ENCODE measurements around the gene MPPED2. TPM values are rescaled to one million over a fixed set of nuclear protein-coding genes. Genes with fewer than 3 reads are reported as not detected.

Gene MPPED2
- total RNA-seq, 1 experiment from 2014 or later: 9.8 TPM

GRCh38 chr11:30451626-30452025 lies 134.5 kb downstream of the MPPED2 start:
- Histone ChIP-seq H3K4me3 (no peak overlapping the region), H3K4me1 (no peaks in the 10 kb centered on the region), H3K9me3 (replicated peaks) (no peaks in the 10 kb centered on the region), H3K27ac (no peak overlapping the region), H3K27me3 (no peaks in the 10 kb centered on the region), H3K36me3 (no peaks in the 10 kb centered on the region)
- DNase-seq: no peak

GRCh38 chr11:30451167-30451566 lies 135.0 kb downstream of the MPPED2 start:
- Histone ChIP-seq H3K4me3 (no peak overlapping the region), H3K4me1 (no peaks in the 10 kb centered on the region), H3K36me3 (no peaks in the 10 kb centered on the region), H3K9me3 (replicated peaks) (no peaks in the 10 kb centered on the region), H3K27ac (no peak overlapping the region), H3K27me3 (no peaks in the 10 kb centered on the region)
- DNase-seq: no peak

GRCh38 chr11:30447058-30447640 lies 139.0 kb downstream of the MPPED2 start:
- no peak overlapping the region for H3K27ac ChIP-seq
- no peaks in the 10 kb centered on the region for H3K9me3 ChIP-seq (replicated peaks)
- H3K27me3 ChIP-seq: no peaks in the 10 kb centered on the region
- H3K4me3 ChIP-seq: no peak overlapping the region
- no peaks in the 10 kb centered on the region for H3K36me3 ChIP-seq
- DNase-seq: no peak
- peaks cover 3% of the 10 kb centered on the region; the same call in 1 of the 2 replicates for H3K4me1 ChIP-seq

GRCh38 chr11:30446520-30446919 lies 139.6 kb downstream of the MPPED2 start:
- Histone ChIP-seq H3K9me3 (replicated peaks) (no peaks in the 10 kb centered on the region), H3K27me3 (no peaks in the 10 kb centered on the region), H3K36me3 (no peaks in the 10 kb centered on the region), H3K4me3 (no peak overlapping the region), H3K27ac (no peak overlapping the region), H3K4me1 (peaks cover 3% of the 10 kb centered on the region; the same call in 1 of the 2 replicates)
- DNase-seq: no peak

GRCh38 chr11:30445056-30445455 lies 141.1 kb downstream of the MPPED2 start:
- H3K9me3 ChIP-seq (replicated peaks): no peaks in the 10 kb centered on the region
- no peak for DNase-seq

GRCh38 chr11:30440510-30440909 lies 145.6 kb downstream of the MPPED2 start:
- DNase-seq: no peak
- Histone ChIP-seq H3K27me3 (no peaks in the 10 kb centered on the region), H3K4me1 (peaks cover 3% of the 10 kb centered on the region; the same call in 1 of the 2 replicates), H3K9me3 (replicated peaks) (no peaks in the 10 kb centered on the region), H3K4me3 (no peak overlapping the region), H3K36me3 (no peaks in the 10 kb centered on the region), H3K27ac (no peak overlapping the region)

More at GRCh38 chr11:30445056-30445455, 141.1 kb downstream of the MPPED2 start:
- Histone ChIP-seq H3K27me3 (no peaks in the 10 kb centered on the region), H3K27ac (no peak overlapping the region), H3K36me3 (no peaks in the 10 kb centered on the region), H3K4me1 (peaks cover 3% of the 10 kb centered on the region; the same call in 1 of the 2 replicates), H3K4me3 (no peak overlapping the region)

- no peak overlapping the region for H3K4me3 ChIP-seq
- no peaks in the 10 kb centered on the region for H3K9me3 ChIP-seq (replicated peaks)
- no peak overlapping the region for H3K27ac ChIP-seq
- H3K27me3 ChIP-seq: no peaks in the 10 kb centered on the region
- 0 out of 2 replicates have a peak, but pooled peaks cover 3% of the 10 kb centered on the region for H3K4me1 ChIP-seq
- no peaks in the 10 kb centered on the region for H3K36me3 ChIP-seq
- DNase-seq: no peak
Observed at GRCh38 chr11:30436801-30437200, 149.4 kb downstream of the MPPED2 start.

- DNase-seq: no peak
- Histone ChIP-seq H3K36me3 (no peaks in the 10 kb centered on the region), H3K27ac (no peak overlapping the region), H3K4me3 (no peak overlapping the region), H3K9me3 (replicated peaks) (no peaks in the 10 kb centered on the region), H3K4me1 (0 out of 2 replicates have a peak, but pooled peaks cover 3% of the 10 kb centered on the region), H3K27me3 (no peaks in the 10 kb centered on the region)
Observed at GRCh38 chr11:30435488-30435887, 150.7 kb downstream of the MPPED2 start.

GRCh38 chr11:30434901-30435300 lies 151.3 kb downstream of the MPPED2 start:
- Histone ChIP-seq H3K4me1 (0 out of 2 replicates have a peak, but pooled peaks cover 3% of the 10 kb centered on the region), H3K36me3 (no peaks in the 10 kb centered on the region), H3K9me3 (replicated peaks) (no peaks in the 10 kb centered on the region)

GRCh38 chr11:30433831-30434230 lies 152.3 kb downstream of the MPPED2 start:
- Histone ChIP-seq H3K9me3 (replicated peaks) (no peaks in the 10 kb centered on the region), H3K27me3 (no peaks in the 10 kb centered on the region), H3K4me1 (0 out of 2 replicates have a peak, but pooled peaks cover 3% of the 10 kb centered on the region), H3K36me3 (no peaks in the 10 kb centered on the region), H3K4me3 (no peak overlapping the region), H3K27ac (no peak overlapping the region)
- peak in 1 of 2 experiments; percentile 34 for DNase-seq

More at GRCh38 chr11:30434901-30435300, 151.3 kb downstream of the MPPED2 start:
- no peak for DNase-seq
- Histone ChIP-seq H3K27ac (no peak overlapping the region), H3K27me3 (no peaks in the 10 kb centered on the region), H3K4me3 (no peak overlapping the region)

- H3K9me3 ChIP-seq (replicated peaks): no peaks in the 10 kb centered on the region
- no peak overlapping the region for H3K27ac ChIP-seq
- no peak for DNase-seq
- no peaks in the 10 kb centered on the region for H3K27me3 ChIP-seq
- 0 out of 2 replicates have a peak, but pooled peaks cover 3% of the 10 kb centered on the region for H3K4me1 ChIP-seq
- no peak overlapping the region for H3K4me3 ChIP-seq
- no peaks in the 10 kb centered on the region for H3K36me3 ChIP-seq
Observed at GRCh38 chr11:30432716-30433115, 153.4 kb downstream of the MPPED2 start.

GRCh38 chr11:30432178-30432577 lies 154.0 kb downstream of the MPPED2 start:
- Histone ChIP-seq H3K4me1 (0 out of 2 replicates have a peak, but pooled peaks cover 3% of the 10 kb centered on the region), H3K27me3 (no peaks in the 10 kb centered on the region), H3K9me3 (replicated peaks) (no peaks in the 10 kb centered on the region), H3K4me3 (no peak overlapping the region), H3K27ac (no peak overlapping the region), H3K36me3 (no peaks in the 10 kb centered on the region)
- DNase-seq: no peak

GRCh38 chr11:30431127-30431814 lies 154.9 kb downstream of the MPPED2 start:
- 0 out of 2 replicates have a peak, but pooled peaks cover 3% of the 10 kb centered on the region for H3K4me1 ChIP-seq
- no peak overlapping the region for H3K27ac ChIP-seq
- no peak overlapping the region for H3K4me3 ChIP-seq
- no peaks in the 10 kb centered on the region for H3K27me3 ChIP-seq
- H3K9me3 ChIP-seq (replicated peaks): no peaks in the 10 kb centered on the region
- no peaks in the 10 kb centered on the region for H3K36me3 ChIP-seq
- DNase-seq: no peak

- no peaks in the 10 kb centered on the region for H3K9me3 ChIP-seq (replicated peaks)
- peaks cover 13% of the 10 kb centered on the region for H3K4me1 ChIP-seq
- H3K36me3 ChIP-seq: no peaks in the 10 kb centered on the region
- H3K27me3 ChIP-seq: no peaks in the 10 kb centered on the region
- no peak overlapping the region for H3K4me3 ChIP-seq
- no peak overlapping the region for H3K27ac ChIP-seq
- no peak for DNase-seq
Observed at GRCh38 chr11:30429550-30429949, 156.6 kb downstream of the MPPED2 start.

GRCh38 chr11:30426781-30427180 lies 159.4 kb downstream of the MPPED2 start:
- H3K9me3 ChIP-seq (replicated peaks): no peaks in the 10 kb centered on the region
- H3K36me3 ChIP-seq: no peaks in the 10 kb centered on the region
- H3K27ac ChIP-seq: no peak overlapping the region
- H3K4me1 ChIP-seq: peaks cover 37% of the 10 kb centered on the region
- no peaks in the 10 kb centered on the region for H3K27me3 ChIP-seq
- H3K4me3 ChIP-seq: no peak overlapping the region
- DNase-seq: no peak

Measured in SJCRH30 (cell line).